PC-3 (cell line): ENCODE measurements around the gene PUDP.

Source experiments
- EZH2 ChIP-seq: fragments of 300-600 bp; sonication (generic); IDR thresholded peaks from one replicate; pipeline ENCODE4 v1.6.1; 2017; ENCODE audit warnings: antibody characterized with exemption, mild to moderate bottlenecking, low read length; ENCODE audit not compliant: unreplicated experiment
- EZH2phosphoT487 ChIP-seq: fragments of 300-600 bp; sonication (generic); IDR thresholded peaks from 2 replicates; pipeline ENCODE4 v1.6.1; 2018; ENCODE audit warnings: mild to moderate bottlenecking, antibody characterized with exemption, low read length, borderline replicate concordance
- TF ChIP-seq, protein P1 (sequence below): fragments of 300-600 bp; sonication (generic); conservative IDR thresholded peaks from 2 replicates; pipeline ENCODE4 v1.5.1; 2017; ENCODE audit warnings: antibody characterized with exemption, low read depth, mild to moderate bottlenecking, low read length

- TF ChIP-seq, protein P1, sequence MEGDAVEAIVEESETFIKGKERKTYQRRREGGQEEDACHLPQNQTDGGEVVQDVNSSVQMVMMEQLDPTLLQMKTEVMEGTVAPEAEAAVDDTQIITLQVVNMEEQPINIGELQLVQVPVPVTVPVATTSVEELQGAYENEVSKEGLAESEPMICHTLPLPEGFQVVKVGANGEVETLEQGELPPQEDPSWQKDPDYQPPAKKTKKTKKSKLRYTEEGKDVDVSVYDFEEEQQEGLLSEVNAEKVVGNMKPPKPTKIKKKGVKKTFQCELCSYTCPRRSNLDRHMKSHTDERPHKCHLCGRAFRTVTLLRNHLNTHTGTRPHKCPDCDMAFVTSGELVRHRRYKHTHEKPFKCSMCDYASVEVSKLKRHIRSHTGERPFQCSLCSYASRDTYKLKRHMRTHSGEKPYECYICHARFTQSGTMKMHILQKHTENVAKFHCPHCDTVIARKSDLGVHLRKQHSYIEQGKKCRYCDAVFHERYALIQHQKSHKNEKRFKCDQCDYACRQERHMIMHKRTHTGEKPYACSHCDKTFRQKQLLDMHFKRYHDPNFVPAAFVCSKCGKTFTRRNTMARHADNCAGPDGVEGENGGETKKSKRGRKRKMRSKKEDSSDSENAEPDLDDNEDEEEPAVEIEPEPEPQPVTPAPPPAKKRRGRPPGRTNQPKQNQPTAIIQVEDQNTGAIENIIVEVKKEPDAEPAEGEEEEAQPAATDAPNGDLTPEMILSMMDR: no peak
- TF ChIP-seq EZH2: no peak
- no peak for TF ChIP-seq EZH2phosphoT487
Observed at GRCh38 chrX:7061429-7061828, 86.5 kb downstream of the PUDP start.
